IPS-18c (cell line): Measurements from ENCODE around the gene ELP2.
"Not testable (repeated sequence)": the region's sequence is repeated elsewhere in the genome, so short reads cannot be mapped to it uniquely, and the experiment has no call there.

Experiments
- H3K4me3 ChIP-seq: 2 replicates; pipeline ENCODE4 v1.7.0; 2013; ENCODE audit warnings: low read depth, mild to moderate bottlenecking, low read length, moderate library complexity; ENCODE audit not compliant: insufficient read depth
- H3K9me3 ChIP-seq: one replicate; pipeline ENCODE4 v1.6.1; 2013; ENCODE audit warnings: mild to moderate bottlenecking, low read length, moderate library complexity; ENCODE audit not compliant: control insufficient read depth, insufficient read depth

The ELP2 gene, protein sequence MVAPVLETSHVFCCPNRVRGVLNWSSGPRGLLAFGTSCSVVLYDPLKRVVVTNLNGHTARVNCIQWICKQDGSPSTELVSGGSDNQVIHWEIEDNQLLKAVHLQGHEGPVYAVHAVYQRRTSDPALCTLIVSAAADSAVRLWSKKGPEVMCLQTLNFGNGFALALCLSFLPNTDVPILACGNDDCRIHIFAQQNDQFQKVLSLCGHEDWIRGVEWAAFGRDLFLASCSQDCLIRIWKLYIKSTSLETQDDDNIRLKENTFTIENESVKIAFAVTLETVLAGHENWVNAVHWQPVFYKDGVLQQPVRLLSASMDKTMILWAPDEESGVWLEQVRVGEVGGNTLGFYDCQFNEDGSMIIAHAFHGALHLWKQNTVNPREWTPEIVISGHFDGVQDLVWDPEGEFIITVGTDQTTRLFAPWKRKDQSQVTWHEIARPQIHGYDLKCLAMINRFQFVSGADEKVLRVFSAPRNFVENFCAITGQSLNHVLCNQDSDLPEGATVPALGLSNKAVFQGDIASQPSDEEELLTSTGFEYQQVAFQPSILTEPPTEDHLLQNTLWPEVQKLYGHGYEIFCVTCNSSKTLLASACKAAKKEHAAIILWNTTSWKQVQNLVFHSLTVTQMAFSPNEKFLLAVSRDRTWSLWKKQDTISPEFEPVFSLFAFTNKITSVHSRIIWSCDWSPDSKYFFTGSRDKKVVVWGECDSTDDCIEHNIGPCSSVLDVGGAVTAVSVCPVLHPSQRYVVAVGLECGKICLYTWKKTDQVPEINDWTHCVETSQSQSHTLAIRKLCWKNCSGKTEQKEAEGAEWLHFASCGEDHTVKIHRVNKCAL

DNA sequence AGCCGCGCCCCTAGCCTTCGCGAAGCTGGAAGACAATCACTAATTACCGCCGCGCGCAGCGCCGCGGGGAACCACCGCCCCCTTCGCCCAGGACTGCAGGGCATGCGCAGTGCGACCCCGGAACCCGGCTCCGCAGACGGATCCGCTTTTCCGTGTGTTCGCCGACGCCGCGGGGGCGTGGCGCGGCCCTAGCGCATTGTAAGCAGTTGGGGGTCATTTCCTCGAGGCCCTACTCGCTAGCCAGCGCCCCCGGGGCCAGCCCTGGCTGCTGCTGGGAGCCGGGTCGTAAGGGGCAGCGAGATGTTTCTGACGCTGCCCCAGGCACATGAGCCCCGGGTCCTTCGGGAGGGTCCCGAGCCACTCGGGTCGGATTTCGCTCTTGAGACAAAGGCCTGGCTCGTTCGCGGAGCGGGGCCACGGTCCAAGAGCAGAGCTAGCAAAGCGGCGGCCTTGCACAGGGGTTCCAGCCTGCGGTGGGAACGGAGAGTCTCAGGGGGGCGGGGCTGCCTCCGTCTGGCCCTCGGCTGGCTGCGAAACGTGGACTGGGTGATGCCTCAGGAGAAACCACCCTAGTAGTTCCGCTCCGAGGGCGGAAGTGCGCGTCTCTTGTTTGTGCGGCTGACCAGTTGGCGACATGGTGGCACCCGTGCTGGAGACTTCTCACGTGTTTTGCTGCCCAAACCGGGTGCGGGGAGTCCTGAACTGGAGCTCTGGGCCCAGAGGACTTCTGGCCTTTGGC, at the start of gene ELP2, which contains the start of gene SLC39A6:
Gene ELP2 (plus strand): TSS at position 600 of the 739 bp plus-strand sequence. CDS start 35 bp downstream, at position 635.
Gene SLC39A6 (minus strand): TSS at position 41 of the 739 bp plus-strand sequence. CDS start 2,333 bp downstream, outside the sequence.
- no peaks in the 10 kb centered on the region for H3K9me3 ChIP-seq
- H3K4me3 ChIP-seq = peak within 1 kb of the TSS; percentile 95

DNA sequence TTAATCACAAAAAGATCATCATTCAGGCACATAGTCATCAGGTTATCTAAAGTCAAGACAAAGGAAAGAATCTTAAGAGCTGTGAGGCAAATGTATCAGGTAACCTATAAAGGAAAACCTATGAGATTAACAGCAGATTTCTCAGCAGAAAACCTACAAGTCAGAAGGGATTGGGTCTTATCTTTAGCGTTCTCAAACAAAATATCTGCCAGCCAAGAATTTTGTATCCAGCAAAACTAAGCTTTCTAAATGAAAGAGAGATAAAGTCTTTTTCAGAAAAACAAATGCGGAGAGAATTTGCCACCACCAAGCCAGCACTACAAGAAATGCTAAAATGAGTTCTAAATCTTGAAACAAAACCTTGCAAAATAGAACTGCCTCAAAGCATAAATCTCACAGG, 48.6 kb upstream of the ELP2 start:
- not testable (repeated sequence) for H3K9me3 ChIP-seq, H3K4me3 ChIP-seq

DNA sequence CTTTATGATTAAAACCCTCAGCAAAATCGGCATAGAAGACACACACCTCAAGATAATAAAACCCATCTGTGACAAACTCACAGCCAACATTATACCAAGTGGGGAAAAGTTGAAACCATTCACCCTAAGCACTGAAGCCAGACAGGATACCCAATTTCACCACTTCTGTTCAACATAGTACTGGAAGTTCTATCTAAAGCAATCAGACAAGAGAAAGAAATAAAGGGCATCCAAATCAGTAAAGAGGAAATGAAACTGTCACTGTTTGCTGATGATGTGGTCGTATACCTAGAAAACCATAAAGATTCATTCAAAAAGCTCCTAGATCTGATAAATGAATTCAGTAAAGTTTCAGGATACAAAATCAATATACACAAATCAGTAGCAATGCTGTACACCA, 46.0 kb upstream of the ELP2 start:
- no peak overlapping the region for H3K4me3 ChIP-seq
- peaks cover 4% of the 10 kb centered on the region for H3K9me3 ChIP-seq

DNA sequence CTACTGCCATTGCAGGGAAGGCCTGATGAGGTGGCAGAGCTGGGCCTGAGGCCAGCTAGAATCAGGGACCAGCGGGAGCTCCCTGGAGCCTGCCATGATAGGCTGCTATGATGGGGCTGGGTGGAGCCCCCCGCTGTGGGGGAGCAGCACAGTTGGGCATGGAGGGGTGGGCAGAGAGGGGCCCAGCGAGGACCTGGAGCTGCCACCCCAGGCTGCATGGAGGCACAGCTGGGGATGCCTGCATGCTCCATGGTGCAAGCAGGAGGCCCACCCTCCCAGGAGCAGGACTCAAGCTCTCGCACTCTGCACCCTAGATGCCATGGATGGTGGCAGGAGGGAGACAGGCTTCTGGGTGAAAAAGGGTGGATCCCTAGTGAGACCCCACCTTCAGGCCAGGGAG, 44.5 kb upstream of the ELP2 start:
- no peak overlapping the region for H3K4me3 ChIP-seq
- H3K9me3 ChIP-seq = peaks cover 1% of the 10 kb centered on the region

- H3K9me3 ChIP-seq = no peaks in the 10 kb centered on the region
- H3K4me3 ChIP-seq = no peak overlapping the region
Measured at GRCh38 chr18:36086186-36086585, 43.5 kb upstream of the ELP2 start.

- no peaks in the 10 kb centered on the region for H3K9me3 ChIP-seq
- H3K4me3 ChIP-seq = no peak overlapping the region
Measured at GRCh38 chr18:36088256-36088655, 41.4 kb upstream of the ELP2 start.

- H3K4me3 ChIP-seq = no peak overlapping the region
- H3K9me3 ChIP-seq = no peaks in the 10 kb centered on the region
Measured at GRCh38 chr18:36089001-36089400, 40.7 kb upstream of the ELP2 start.

DNA sequence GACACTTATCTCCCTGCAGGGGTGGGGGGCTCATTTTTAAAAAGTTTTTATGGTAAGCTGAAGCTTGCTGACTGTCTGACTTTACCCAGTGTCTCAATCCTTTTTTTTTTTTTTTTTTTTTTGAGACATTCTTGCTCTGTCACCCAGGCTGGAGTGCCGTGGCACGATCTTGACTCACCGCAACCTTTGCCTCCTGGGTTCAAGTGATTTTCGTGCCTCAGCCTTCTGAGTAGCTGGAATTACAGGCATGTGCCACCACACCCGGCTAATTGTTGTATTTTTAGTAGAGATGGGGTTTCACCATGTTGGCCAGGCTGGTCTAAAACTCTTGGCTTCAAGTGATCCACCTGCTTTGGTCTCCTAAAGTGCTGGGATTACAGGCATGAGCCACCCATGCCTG, 37.6 kb upstream of the ELP2 start:
- not testable (repeated sequence) for H3K4me3 ChIP-seq, H3K9me3 ChIP-seq

DNA sequence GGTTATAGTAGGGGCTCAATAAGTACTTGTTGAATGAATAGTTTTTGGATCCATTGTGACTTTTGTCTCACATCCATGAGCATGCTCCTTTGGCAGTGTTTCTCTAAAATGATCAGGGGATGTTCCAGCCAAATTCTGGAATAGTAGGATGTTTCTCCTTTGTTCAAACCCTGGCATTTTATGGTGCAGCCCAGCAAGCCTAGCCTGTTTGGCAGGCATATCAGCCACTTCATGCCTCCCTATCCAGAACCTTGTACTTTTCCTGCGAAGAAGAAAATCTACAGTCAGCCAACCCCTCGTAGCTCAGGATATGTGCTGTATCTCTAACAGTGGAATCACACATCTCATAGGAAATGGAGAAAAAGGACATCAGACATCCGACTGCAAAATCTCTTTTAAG, 35.3 kb upstream of the ELP2 start:
- Histone ChIP-seq H3K9me3 (no peaks in the 10 kb centered on the region), H3K4me3 (no peak overlapping the region)

DNA sequence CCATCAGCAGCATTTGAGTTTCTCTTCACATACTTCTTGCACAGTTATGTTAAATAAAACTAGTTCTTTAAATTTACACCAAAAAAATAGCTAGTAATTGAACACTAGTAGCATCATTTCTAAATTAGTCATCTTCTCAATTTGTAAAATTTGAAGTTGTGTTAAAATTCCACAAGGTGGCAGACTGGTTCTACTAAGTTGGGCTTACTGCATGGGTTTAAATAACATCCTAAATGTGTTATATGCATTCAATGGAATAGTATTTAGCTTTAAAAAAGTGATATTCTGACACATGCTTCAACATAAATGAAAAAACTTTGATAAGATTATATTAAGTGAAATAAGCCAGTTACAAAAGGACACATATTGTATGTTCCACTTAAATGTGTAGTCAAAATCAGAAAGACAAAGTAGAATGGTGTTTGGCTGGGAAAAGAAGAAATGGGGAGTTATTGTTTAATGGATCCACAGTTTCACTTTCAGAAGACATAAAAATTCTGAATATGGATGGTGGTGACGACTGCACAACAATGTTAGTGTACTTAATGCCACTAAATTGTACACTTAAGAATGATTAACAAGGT, 33.7 kb upstream of the ELP2 start:
- Histone ChIP-seq H3K4me3 (no peak overlapping the region), H3K9me3 (no peaks in the 10 kb centered on the region)

GRCh38 chr18:36096955-36097354, 32.7 kb upstream of the ELP2 start:
- Histone ChIP-seq H3K9me3 (no peaks in the 10 kb centered on the region), H3K4me3 (no peak overlapping the region)

- H3K9me3 ChIP-seq = peaks cover 1% of the 10 kb centered on the region
Measured at GRCh38 chr18:36099311-36099710, 30.4 kb upstream of the ELP2 start.

DNA sequence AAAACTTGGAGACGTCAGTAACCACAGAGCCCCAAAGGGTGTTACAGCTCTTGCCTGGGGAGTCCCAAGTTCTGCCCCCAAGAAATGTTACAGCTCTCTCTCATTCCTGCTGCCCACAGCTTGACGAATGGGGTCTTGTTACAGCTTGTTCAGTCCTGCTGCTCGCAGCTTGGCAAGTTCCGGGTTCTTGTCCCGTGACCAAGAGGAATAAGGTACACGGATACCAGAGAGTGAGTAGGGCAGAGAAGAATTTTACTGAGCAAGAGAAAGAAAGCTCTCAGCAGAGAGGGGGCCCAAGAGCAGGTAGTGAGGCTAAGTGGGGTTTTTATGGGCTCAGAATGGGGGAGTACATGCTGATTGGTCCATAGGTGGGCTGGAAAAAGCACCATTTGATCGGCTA, 27.8 kb upstream of the ELP2 start:
- H3K9me3 ChIP-seq = peaks cover 3% of the 10 kb centered on the region
- no peak overlapping the region for H3K4me3 ChIP-seq

More at GRCh38 chr18:36099311-36099710, 30.4 kb upstream of the ELP2 start:
- no peak overlapping the region for H3K4me3 ChIP-seq

DNA sequence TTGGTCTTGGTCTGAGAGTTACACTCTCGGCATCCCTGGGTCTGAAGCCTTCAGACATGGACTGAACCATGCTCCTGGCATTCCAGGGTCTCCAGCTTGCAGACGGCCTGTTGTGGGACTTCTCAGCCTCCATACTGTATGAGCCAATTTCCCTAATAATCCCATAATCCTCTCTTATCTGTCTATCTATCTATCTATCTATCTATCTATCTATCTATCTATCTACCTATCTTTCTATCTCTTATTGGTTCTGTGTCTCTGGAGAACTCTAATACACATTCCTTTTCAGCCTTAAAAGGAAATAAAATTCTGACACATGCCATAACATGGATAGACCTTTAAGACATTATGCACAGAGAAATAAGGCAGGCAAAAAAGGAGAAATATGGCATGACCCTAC, 24.9 kb upstream of the ELP2 start:
- H3K4me3 ChIP-seq = no peak overlapping the region
- H3K9me3 ChIP-seq = peaks cover 3% of the 10 kb centered on the region

- Histone ChIP-seq H3K9me3 (peaks cover 3% of the 10 kb centered on the region), H3K4me3 (no peak overlapping the region)
Measured at GRCh38 chr18:36107477-36107876, 22.2 kb upstream of the ELP2 start.

- Histone ChIP-seq H3K4me3 (no peak overlapping the region), H3K9me3 (peaks cover 3% of the 10 kb centered on the region)
Measured at GRCh38 chr18:36108196-36108595, 21.5 kb upstream of the ELP2 start.

GRCh38 chr18:36108601-36109000, 21.1 kb upstream of the ELP2 start:
- Histone ChIP-seq H3K9me3 (peaks cover 3% of the 10 kb centered on the region), H3K4me3 (no peak overlapping the region)
